NB4 (cell line): ENCODE results near the gene SEC31A.
"Not testable (repeated sequence)": the region's sequence is repeated elsewhere in the genome, so short reads cannot be mapped to it uniquely, and the experiment has no call there.

Experiments used
- DNase-seq: peaks from one replicate; pipeline ENCODE4 v3.0.0; 2010; ENCODE audit warnings: low read depth
- H3K4me3 ChIP-seq: one replicate; pipeline ENCODE4 v1.5.1; 2011; ENCODE audit warnings: mild to moderate bottlenecking, low read depth, low read length, moderate library complexity
- MYC ChIP-seq: IDR thresholded peaks from 2 replicates; pipeline ENCODE4 v1.6.1; 2011; ENCODE audit warnings: low read depth, low read length
- POLR2A ChIP-seq: IDR thresholded peaks from 2 replicates; pipeline ENCODE4 v1.6.1; 2011; ENCODE audit warnings: mild to moderate bottlenecking; ENCODE audit not compliant: insufficient read length; ENCODE audit errors: extremely low read depth
- TF ChIP-seq, protein P1 (sequence below): IDR thresholded peaks from one replicate; pipeline ENCODE4 v1.5.1; 2012; ENCODE audit warnings: low read depth, low read length
- TF ChIP-seq, protein P2 (sequence below): IDR thresholded peaks from 2 replicates; pipeline ENCODE4 v1.6.1; 2011; ENCODE audit warnings: low read depth, low read length

The SEC31A gene

DNA sequence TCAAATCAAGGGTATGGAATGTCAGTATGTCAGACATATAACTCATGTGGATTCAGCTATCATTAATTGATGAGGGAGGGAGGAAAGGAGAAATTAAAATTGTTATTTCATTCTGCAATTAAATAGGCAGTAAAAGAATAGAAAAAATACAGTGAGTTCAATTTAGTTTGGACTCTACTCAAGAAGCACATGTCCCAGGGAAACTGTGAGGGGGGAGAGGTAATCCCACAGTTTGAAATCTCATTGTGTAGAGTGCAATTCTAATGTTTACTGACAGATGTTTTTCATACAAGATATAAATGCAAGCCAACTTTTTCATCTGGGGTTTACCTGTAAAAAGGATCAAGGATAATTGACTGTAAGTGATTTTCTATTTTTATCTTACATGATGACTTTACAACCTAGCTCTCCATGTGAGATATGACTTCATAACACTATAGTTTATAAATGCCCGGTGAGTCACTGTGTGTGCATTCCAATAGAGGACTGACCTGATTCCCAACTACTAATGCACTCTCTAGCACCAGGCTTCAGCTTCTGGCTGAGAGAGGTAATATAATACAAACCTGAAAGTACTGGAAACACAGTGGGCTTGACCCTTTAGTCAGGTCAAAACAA is 57.1 kb downstream of the SEC31A start:
- TF ChIP-seq MYC (no peak), POLR2A (no peak)
- TF ChIP-seq, protein P1, sequence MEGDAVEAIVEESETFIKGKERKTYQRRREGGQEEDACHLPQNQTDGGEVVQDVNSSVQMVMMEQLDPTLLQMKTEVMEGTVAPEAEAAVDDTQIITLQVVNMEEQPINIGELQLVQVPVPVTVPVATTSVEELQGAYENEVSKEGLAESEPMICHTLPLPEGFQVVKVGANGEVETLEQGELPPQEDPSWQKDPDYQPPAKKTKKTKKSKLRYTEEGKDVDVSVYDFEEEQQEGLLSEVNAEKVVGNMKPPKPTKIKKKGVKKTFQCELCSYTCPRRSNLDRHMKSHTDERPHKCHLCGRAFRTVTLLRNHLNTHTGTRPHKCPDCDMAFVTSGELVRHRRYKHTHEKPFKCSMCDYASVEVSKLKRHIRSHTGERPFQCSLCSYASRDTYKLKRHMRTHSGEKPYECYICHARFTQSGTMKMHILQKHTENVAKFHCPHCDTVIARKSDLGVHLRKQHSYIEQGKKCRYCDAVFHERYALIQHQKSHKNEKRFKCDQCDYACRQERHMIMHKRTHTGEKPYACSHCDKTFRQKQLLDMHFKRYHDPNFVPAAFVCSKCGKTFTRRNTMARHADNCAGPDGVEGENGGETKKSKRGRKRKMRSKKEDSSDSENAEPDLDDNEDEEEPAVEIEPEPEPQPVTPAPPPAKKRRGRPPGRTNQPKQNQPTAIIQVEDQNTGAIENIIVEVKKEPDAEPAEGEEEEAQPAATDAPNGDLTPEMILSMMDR: no peak
- TF ChIP-seq, protein P2, sequence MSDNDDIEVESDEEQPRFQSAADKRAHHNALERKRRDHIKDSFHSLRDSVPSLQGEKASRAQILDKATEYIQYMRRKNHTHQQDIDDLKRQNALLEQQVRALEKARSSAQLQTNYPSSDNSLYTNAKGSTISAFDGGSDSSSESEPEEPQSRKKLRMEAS: no peak
- H3K4me3 ChIP-seq: no peak overlapping the region
- no peak for DNase-seq

DNA sequence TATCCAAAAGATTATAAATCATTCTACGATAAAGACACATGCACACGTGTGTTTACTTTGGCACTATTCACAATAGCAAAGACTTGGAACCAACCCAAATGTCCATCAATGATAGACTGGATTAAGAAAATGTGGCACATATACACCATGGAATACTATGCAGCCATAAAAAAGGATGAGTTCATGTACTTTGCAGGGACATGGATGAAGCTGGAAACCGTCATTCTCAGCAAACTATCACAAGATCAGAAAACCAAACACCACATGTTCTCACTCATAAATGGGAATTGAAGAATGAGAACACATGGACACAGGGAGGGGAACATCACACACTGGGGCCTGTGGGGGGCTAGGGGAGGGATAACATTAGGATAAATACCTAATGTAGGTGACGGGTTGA is 57.9 kb downstream of the SEC31A start:
- not testable (repeated sequence) for H3K4me3 ChIP-seq, DNase-seq

DNA sequence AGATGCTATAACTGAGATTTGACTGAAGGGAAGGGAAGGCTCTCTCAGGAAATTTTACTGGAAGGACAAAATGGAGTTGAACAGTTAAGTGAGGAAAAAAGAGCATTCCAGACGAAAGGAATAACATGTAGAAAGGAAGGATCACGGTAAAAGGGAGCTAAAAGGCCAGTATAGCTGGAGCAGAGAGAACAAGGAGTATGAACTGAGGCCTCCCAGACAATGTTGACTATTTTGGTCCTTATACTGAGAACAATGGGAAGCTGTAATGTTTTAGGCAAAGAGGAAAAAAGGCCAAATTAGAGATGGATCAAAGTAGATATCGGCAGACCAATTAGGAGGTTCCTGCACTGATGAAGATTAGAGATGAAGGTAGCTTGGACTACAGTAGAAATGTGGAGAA is 65.5 kb downstream of the SEC31A start:
- no peak for TF ChIP-seq MYC
- no peak for TF ChIP-seq POLR2A
- TF ChIP-seq, protein P1: no peak
- TF ChIP-seq, protein P2: no peak

DNA sequence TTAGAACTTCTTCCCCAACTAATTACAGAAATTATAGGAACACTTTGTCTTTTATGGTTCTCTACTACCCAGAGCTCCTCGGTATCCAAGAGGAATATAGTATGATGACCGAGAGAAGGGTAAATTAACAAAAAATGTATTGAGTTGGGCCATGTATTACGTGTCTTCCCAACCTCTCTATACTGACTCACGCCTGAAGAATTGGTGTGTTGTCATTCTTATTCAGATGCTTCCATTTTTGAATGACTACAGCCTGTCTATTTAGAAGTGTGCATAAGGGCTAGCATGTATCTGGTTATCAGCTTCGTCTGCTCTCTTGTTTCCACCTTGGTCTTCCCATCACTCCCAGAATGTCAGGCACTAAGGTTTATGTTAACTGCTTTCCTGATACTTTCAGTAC is 67.9 kb downstream of the SEC31A start:
- TF ChIP-seq, protein P1: no peak
- TF ChIP-seq, protein P2: no peak
- TF ChIP-seq MYC (no peak), POLR2A (no peak)
- H3K4me3 ChIP-seq: no peak overlapping the region
- no peak for DNase-seq

More for the DNA sequence above, 65.5 kb downstream of the SEC31A start:
- no peak overlapping the region for H3K4me3 ChIP-seq
- no peak for DNase-seq

DNA sequence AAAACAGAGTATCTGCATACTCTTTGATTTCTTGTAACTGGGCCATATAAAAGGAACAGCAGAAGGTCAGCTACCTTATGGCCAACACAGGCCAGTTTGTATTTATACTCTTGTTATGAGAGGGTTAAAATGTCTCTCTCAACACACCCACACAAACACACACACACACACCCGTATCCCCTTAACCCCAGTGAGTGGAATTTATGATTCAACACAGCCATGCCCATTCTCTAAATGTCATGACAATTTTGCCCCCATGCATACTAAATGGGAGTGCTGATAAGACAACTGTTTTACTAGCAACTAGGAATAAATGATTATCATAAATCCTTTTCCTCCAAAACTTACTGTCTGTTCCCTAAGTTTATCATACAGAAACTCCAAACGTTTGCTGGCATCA is 70.3 kb downstream of the SEC31A start:
- no peak overlapping the region for H3K4me3 ChIP-seq
- no peak for TF ChIP-seq MYC
- TF ChIP-seq, protein P2: no peak
- TF ChIP-seq, protein P1: no peak
- no peak for TF ChIP-seq POLR2A
- no peak for DNase-seq

DNA sequence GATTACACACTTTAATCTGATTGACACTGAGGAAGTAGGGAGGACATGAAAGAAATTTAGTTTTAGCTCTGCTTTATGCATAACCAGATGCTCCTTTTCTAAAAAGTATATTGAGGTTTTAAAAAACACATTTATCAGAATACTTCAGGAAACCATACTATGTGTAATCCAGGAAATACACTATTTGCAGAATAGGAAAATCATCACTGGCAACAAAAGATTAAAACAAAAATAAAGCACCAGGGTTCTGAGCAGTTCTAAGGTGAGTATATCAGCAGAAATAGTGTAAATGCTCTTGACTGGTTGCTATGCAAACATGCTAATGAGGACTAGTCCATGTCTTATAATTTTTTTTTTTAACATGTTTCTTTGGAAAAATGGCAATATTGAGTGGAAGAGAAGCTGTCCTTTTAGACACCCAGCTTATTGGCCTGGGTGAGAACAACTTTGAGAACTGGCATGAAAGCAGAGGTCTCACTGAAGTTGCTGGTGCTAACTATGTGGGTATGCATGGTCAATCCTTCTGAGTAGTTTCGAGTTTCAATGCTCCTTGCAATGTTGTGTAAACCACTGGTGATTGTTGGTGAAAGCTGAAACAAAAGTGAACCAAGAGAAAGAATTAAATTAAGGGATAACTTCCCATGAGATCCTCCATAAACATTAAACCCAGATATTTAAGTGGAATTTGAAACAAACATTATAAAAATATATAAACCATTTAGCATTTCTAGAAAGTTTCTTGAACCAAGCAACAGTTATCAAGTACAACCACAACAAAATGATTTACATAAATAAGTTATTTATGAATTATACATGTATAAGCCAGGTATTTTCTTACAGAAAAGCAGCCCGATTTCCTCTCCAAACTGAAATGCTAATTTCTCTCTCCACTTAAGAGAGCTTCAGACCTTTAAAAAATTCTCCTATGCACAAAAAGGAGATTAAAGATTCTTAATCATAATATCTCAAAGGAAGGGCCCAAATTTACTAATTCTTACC is 72.0 kb downstream of the SEC31A start:
- TF ChIP-seq, protein P1: no peak
- TF ChIP-seq, protein P2: no peak
- no peak for TF ChIP-seq POLR2A
- H3K4me3 ChIP-seq: no peak overlapping the region
- no peak for DNase-seq

DNA sequence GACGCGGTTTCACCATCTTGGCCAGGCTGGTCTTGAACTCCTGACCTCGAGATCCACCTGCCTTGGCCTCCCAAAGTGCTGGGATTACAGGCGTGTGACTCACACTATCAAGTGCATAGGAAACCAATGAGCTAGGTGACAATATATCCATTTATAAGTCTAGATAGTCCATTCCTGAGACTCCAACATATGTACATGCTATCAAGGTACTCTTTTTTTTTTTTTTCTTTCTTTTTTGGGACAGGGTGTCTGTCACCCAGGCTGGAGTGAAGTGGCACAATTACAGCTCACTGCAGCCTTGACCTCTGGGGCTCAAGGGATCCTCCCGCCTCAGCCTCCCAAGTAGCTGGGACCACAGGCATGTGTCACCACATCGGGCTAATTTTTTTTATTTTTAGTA is 74.1 kb downstream of the SEC31A start:
- not testable (repeated sequence) for H3K4me3 ChIP-seq, DNase-seq
